Measurements from ENCODE around the gene PHLDA2.

Gene PHLDA2

GRCh38 chr11:2911088-2911784 is 18.0 kb downstream of the PHLDA2 start:
- no peak for DNase-seq
- H3K36me3 ChIP-seq (ENCODE audit: control insufficient read depth in 1 of 2, insufficient read depth in 2 of 2, low read depth in 1 of 2, low read length in 2 of 2), result peaks cover 0 to 41% of the 10 kb centered on the region in 2 experiments

DNA sequence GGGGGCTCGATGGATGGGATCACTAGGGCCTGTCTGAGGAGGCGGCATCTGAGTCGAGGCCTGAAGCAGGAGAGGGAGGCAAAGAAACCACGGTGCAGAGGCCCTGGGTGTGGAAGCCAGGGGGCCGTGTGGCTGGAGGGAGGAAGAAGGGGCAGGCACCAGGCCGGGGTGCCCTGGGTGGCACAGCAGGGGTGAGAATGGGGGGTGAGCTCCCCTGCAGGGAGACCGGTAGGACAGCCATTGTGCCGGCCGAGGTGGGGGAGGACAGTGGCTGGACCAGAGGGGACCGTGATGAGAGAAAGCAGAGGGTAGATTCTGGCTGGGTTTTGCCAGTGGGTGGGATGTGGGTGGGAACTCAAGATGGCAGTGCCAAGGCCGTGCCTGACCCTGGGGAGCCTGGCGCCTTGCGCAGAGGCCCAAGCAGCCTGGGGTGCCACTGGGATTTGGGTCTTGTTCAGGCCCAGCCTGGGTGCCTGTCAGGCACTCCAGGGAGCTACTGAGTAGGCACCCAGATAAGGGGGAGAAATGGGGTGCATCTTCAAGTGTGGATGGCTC is 18.7 kb downstream of the PHLDA2 start:
- Histone ChIP-seq H3K4ac (ENCODE audit: low read depth in 1 of 2, low read length in 2 of 2) (no peak overlapping the region), H2BK5ac (ENCODE audit: low read depth, low read length, poor library complexity, severe bottlenecking) (no peak overlapping the region), H2AK5ac (ENCODE audit: low read length, severe bottlenecking) (no peak overlapping the region), H3K18ac (ENCODE audit: low read depth in 1 of 2, low read length in 2 of 2) (no peak overlapping the region), H3K14ac (ENCODE audit: low read length in 2 of 2) (no peak overlapping the region), H3K9ac (ENCODE audit: low read length) (no peak overlapping the region), H2AFZ (ENCODE audit: low read depth, low read length) (no peak overlapping the region), H2BK12ac (ENCODE audit: low read length in 2 of 2) (no peak overlapping the region), H3K4me1 (ENCODE audit: control insufficient read depth, insufficient read depth, low read depth, low read length) (peaks cover 47% of the 10 kb centered on the region), H3K9me3 (ENCODE audit: control insufficient read depth, low read length) (no peaks in the 10 kb centered on the region), H3K23ac (ENCODE audit: low read length in 2 of 2) (no peak overlapping the region), H2BK15ac (ENCODE audit: low read depth, poor library complexity, severe bottlenecking) (no peak overlapping the region), H3K79me1 (replicated peaks; ENCODE audit: low read length, poor library complexity, severe bottlenecking) (peaks cover 4% of the 10 kb centered on the region), H3K27me3 (ENCODE audit: control insufficient read depth in 1 of 2, insufficient read depth in 1 of 2, low read length in 2 of 2) (peaks cover 0 to 6% of the 10 kb centered on the region in 2 experiments), H3K36me3 (ENCODE audit: control insufficient read depth in 1 of 2, insufficient read depth in 2 of 2, low read depth in 1 of 2, low read length in 2 of 2) (peaks cover 0 to 43% of the 10 kb centered on the region in 2 experiments), H4K91ac (ENCODE audit: low read length) (no peak overlapping the region), H2BK120ac (ENCODE audit: low read depth, low read length) (no peak overlapping the region), H3K27ac (ENCODE audit: low read length, poor library complexity, severe bottlenecking) (no peak overlapping the region), H3K4me2 (ENCODE audit: low read length, poor library complexity, severe bottlenecking) (no peak overlapping the region), H4K8ac (ENCODE audit: low read length) (no peak overlapping the region), H3K4me3 (ENCODE audit: insufficient read depth in 1 of 2, low read depth in 1 of 2, low read length in 2 of 2) (no peak overlapping the region)
- no peak for DNase-seq
- WGBS, result 92% methylated on average over 13 of the region's 13 CpGs

More at GRCh38 chr11:2911088-2911784, 18.0 kb downstream of the PHLDA2 start:
- no peak overlapping the region for H3K23ac ChIP-seq (ENCODE audit: low read length in 2 of 2)
- H3K4me3 ChIP-seq (ENCODE audit: insufficient read depth in 1 of 2, low read depth in 1 of 2, low read length in 2 of 2), result no peak overlapping the region
- H3K4me2 ChIP-seq (ENCODE audit: low read length, poor library complexity, severe bottlenecking), result no peak overlapping the region
- H3K27me3 ChIP-seq (ENCODE audit: control insufficient read depth in 1 of 2, insufficient read depth in 1 of 2, low read length in 2 of 2), result peaks cover 0 to 6% of the 10 kb centered on the region in 2 experiments
- no peak overlapping the region for H3K18ac ChIP-seq (ENCODE audit: low read depth in 1 of 2, low read length in 2 of 2)
- H3K9me3 ChIP-seq (ENCODE audit: control insufficient read depth, low read length), result no peaks in the 10 kb centered on the region
- no peak overlapping the region for H3K9ac ChIP-seq (ENCODE audit: low read length)
- no peak overlapping the region for H3K27ac ChIP-seq (ENCODE audit: low read length, poor library complexity, severe bottlenecking)
- peak overlapping the region; percentile 34 to 40 for H2BK12ac ChIP-seq (ENCODE audit: low read length in 2 of 2)
- no peak overlapping the region for H2BK120ac ChIP-seq (ENCODE audit: low read depth, low read length)
- H2AFZ ChIP-seq (ENCODE audit: low read depth, low read length), result no peak overlapping the region
- no peak overlapping the region for H2AK5ac ChIP-seq (ENCODE audit: low read length, severe bottlenecking)
- peak overlapping the region; percentile 30 for H4K91ac ChIP-seq (ENCODE audit: low read length)
- peak overlapping the region in 1 of 2 experiments; percentile 13 for H3K14ac ChIP-seq (ENCODE audit: low read length in 2 of 2)
- no peak overlapping the region for H2BK5ac ChIP-seq (ENCODE audit: low read depth, low read length, poor library complexity, severe bottlenecking)
- H2BK15ac ChIP-seq (ENCODE audit: low read depth, poor library complexity, severe bottlenecking), result no peak overlapping the region
- WGBS, result 89% methylated on average over 17 of the region's 18 CpGs
- peaks cover 47% of the 10 kb centered on the region for H3K4me1 ChIP-seq (ENCODE audit: control insufficient read depth, insufficient read depth, low read depth, low read length)
- H4K8ac ChIP-seq (ENCODE audit: low read length), result no peak overlapping the region
- peak overlapping the region in 1 of 2 experiments; percentile 24 for H3K4ac ChIP-seq (ENCODE audit: low read depth in 1 of 2, low read length in 2 of 2)
- peaks cover 4% of the 10 kb centered on the region for H3K79me1 ChIP-seq (replicated peaks; ENCODE audit: low read length, poor library complexity, severe bottlenecking)

GRCh38 chr11:2909133-2909902 is 19.9 kb downstream of the PHLDA2 start:
- Histone ChIP-seq H3K27me3 (ENCODE audit: control insufficient read depth in 1 of 2, insufficient read depth in 1 of 2, low read length in 2 of 2) (peaks cover 0 to 6% of the 10 kb centered on the region in 2 experiments), H2BK120ac (ENCODE audit: low read depth, low read length) (no peak overlapping the region), H3K4me2 (ENCODE audit: low read length, poor library complexity, severe bottlenecking) (no peak overlapping the region), H3K23ac (ENCODE audit: low read length in 2 of 2) (no peak overlapping the region), H2BK12ac (ENCODE audit: low read length in 2 of 2) (no peak overlapping the region), H2AK5ac (ENCODE audit: low read length, severe bottlenecking) (no peak overlapping the region), H3K14ac (ENCODE audit: low read length in 2 of 2) (no peak overlapping the region), H3K4ac (ENCODE audit: low read depth in 1 of 2, low read length in 2 of 2) (no peak overlapping the region), H3K4me1 (ENCODE audit: control insufficient read depth, insufficient read depth, low read depth, low read length) (peaks cover 44% of the 10 kb centered on the region), H2AFZ (ENCODE audit: low read depth, low read length) (no peak overlapping the region), H3K27ac (ENCODE audit: low read length, poor library complexity, severe bottlenecking) (no peak overlapping the region), H3K9ac (ENCODE audit: low read length) (peak overlapping the region; percentile 18), H2BK15ac (ENCODE audit: low read depth, poor library complexity, severe bottlenecking) (no peak overlapping the region), H3K9me3 (ENCODE audit: control insufficient read depth, low read length) (no peaks in the 10 kb centered on the region), H3K36me3 (ENCODE audit: control insufficient read depth in 1 of 2, insufficient read depth in 2 of 2, low read depth in 1 of 2, low read length in 2 of 2) (peaks cover 4 to 50% of the 10 kb centered on the region in 2 experiments), H4K8ac (ENCODE audit: low read length) (no peak overlapping the region), H4K91ac (ENCODE audit: low read length) (no peak overlapping the region), H3K18ac (ENCODE audit: low read depth in 1 of 2, low read length in 2 of 2) (no peak overlapping the region), H3K4me3 (ENCODE audit: insufficient read depth in 1 of 2, low read depth in 1 of 2, low read length in 2 of 2) (no peak overlapping the region), H3K79me1 (replicated peaks; ENCODE audit: low read length, poor library complexity, severe bottlenecking) (peaks cover 12% of the 10 kb centered on the region), H2BK5ac (ENCODE audit: low read depth, low read length, poor library complexity, severe bottlenecking) (no peak overlapping the region)
- no peak for DNase-seq
- WGBS, result 96% methylated on average over 62 of the region's 78 CpGs

GRCh38 chr11:2908130-2908529 is 21.1 kb downstream of the PHLDA2 start:
- Histone ChIP-seq H2BK15ac (ENCODE audit: low read depth, poor library complexity, severe bottlenecking) (no peak overlapping the region), H3K79me1 (replicated peaks; ENCODE audit: low read length, poor library complexity, severe bottlenecking) (peaks cover 20% of the 10 kb centered on the region), H3K18ac (ENCODE audit: low read depth in 1 of 2, low read length in 2 of 2) (no peak overlapping the region), H3K4me3 (ENCODE audit: insufficient read depth in 1 of 2, low read depth in 1 of 2, low read length in 2 of 2) (no peak overlapping the region), H3K4me1 (ENCODE audit: control insufficient read depth, insufficient read depth, low read depth, low read length) (peaks cover 42% of the 10 kb centered on the region), H2BK120ac (ENCODE audit: low read depth, low read length) (no peak overlapping the region), H3K4me2 (ENCODE audit: low read length, poor library complexity, severe bottlenecking) (no peak overlapping the region), H2AFZ (ENCODE audit: low read depth, low read length) (no peak overlapping the region), H3K27me3 (ENCODE audit: control insufficient read depth in 1 of 2, insufficient read depth in 1 of 2, low read length in 2 of 2) (peaks cover 0 to 6% of the 10 kb centered on the region in 2 experiments), H2BK12ac (ENCODE audit: low read length in 2 of 2) (no peak overlapping the region), H3K9ac (ENCODE audit: low read length) (no peak overlapping the region), H4K91ac (ENCODE audit: low read length) (no peak overlapping the region), H3K36me3 (ENCODE audit: control insufficient read depth in 1 of 2, insufficient read depth in 2 of 2, low read depth in 1 of 2, low read length in 2 of 2) (peaks cover 4 to 45% of the 10 kb centered on the region in 2 experiments), H3K14ac (ENCODE audit: low read length in 2 of 2) (no peak overlapping the region), H3K9me3 (ENCODE audit: control insufficient read depth, low read length) (no peaks in the 10 kb centered on the region), H3K23ac (ENCODE audit: low read length in 2 of 2) (no peak overlapping the region), H3K27ac (ENCODE audit: low read length, poor library complexity, severe bottlenecking) (no peak overlapping the region), H2BK5ac (ENCODE audit: low read depth, low read length, poor library complexity, severe bottlenecking) (no peak overlapping the region), H2AK5ac (ENCODE audit: low read length, severe bottlenecking) (no peak overlapping the region), H4K8ac (ENCODE audit: low read length) (no peak overlapping the region), H3K4ac (ENCODE audit: low read depth in 1 of 2, low read length in 2 of 2) (no peak overlapping the region)
- WGBS, result 96% methylated on average over 14 of the region's 14 CpGs
- no peak for DNase-seq
